ENCODE measurements around the gene HDAC1. TPM values are rescaled to one million over a fixed set of nuclear protein-coding genes. Genes with fewer than 3 reads are reported as not detected.
A peak's percentile ranks its signal among the peaks of the same experiment; 100 is the strongest.

The HDAC1 gene
- total RNA-seq, 1 donor from 2014 or later, result 75.0 TPM

GRCh38 chr1:32330558-32331151 is 38.8 kb downstream of the HDAC1 start:
- peaks cover 44 to 66% of the 10 kb centered on the region in 2 donors for H3K36me3 ChIP-seq
- no peak overlapping the region for H3K27ac ChIP-seq
- no peaks in the 10 kb centered on the region for H3K9me3 ChIP-seq
- peaks cover 6 to 8% of the 10 kb centered on the region in 2 donors for H3K4me1 ChIP-seq
- no peak overlapping the region for H3K4me3 ChIP-seq
- intact Hi-C loops (cut with DNase I), result no loop called here
- no peaks in the 10 kb centered on the region for H3K27me3 ChIP-seq
- TF ChIP-seq, protein P1, sequence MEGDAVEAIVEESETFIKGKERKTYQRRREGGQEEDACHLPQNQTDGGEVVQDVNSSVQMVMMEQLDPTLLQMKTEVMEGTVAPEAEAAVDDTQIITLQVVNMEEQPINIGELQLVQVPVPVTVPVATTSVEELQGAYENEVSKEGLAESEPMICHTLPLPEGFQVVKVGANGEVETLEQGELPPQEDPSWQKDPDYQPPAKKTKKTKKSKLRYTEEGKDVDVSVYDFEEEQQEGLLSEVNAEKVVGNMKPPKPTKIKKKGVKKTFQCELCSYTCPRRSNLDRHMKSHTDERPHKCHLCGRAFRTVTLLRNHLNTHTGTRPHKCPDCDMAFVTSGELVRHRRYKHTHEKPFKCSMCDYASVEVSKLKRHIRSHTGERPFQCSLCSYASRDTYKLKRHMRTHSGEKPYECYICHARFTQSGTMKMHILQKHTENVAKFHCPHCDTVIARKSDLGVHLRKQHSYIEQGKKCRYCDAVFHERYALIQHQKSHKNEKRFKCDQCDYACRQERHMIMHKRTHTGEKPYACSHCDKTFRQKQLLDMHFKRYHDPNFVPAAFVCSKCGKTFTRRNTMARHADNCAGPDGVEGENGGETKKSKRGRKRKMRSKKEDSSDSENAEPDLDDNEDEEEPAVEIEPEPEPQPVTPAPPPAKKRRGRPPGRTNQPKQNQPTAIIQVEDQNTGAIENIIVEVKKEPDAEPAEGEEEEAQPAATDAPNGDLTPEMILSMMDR (IDR thresholded peaks at IDR 0.05), result no peak
- DNase-seq (ENCODE audit: low spot score in 2 of 2), result no peak

GRCh38 chr1:32331549-32331948 is 39.7 kb downstream of the HDAC1 start:
- TF ChIP-seq, protein P1 (IDR thresholded peaks at IDR 0.05), result no peak
- no peaks in the 10 kb centered on the region for H3K27me3 ChIP-seq
- no peak for DNase-seq (ENCODE audit: low spot score in 2 of 2)
- H3K4me3 ChIP-seq, result no peak overlapping the region
- intact Hi-C loops (cut with DNase I), result no loop called here
- no peak overlapping the region for H3K27ac ChIP-seq
- H3K9me3 ChIP-seq, result no peaks in the 10 kb centered on the region
- H3K4me1 ChIP-seq, result peaks cover 10 to 13% of the 10 kb centered on the region in 2 donors
- H3K36me3 ChIP-seq, result peaks cover 44 to 59% of the 10 kb centered on the region in 2 donors

- Histone ChIP-seq H3K9me3 (no peaks in the 10 kb centered on the region), H3K4me3 (no peak overlapping the region), H3K4me1 (peaks cover 10 to 13% of the 10 kb centered on the region in 2 donors), H3K27me3 (no peaks in the 10 kb centered on the region), H3K27ac (no peak overlapping the region), H3K36me3 (peaks cover 35 to 50% of the 10 kb centered on the region in 2 donors)
- no peak for DNase-seq (ENCODE audit: low spot score in 2 of 2)
- intact Hi-C loops (cut with DNase I), result no loop called here
- TF ChIP-seq, protein P1 (IDR thresholded peaks at IDR 0.05), result no peak
Observed at GRCh38 chr1:32332290-32333079, 40.6 kb downstream of the HDAC1 start.

- intact Hi-C loops (cut with DNase I), result no loop called here
- peaks cover 27 to 41% of the 10 kb centered on the region in 2 donors for H3K36me3 ChIP-seq
- H3K9me3 ChIP-seq, result no peaks in the 10 kb centered on the region
- no peak overlapping the region for H3K4me3 ChIP-seq
- H3K4me1 ChIP-seq, result peaks cover 10 to 13% of the 10 kb centered on the region in 2 donors
- no peak for DNase-seq (ENCODE audit: low spot score in 2 of 2)
- H3K27me3 ChIP-seq, result no peaks in the 10 kb centered on the region
- TF ChIP-seq, protein P1 (IDR thresholded peaks at IDR 0.05), result no peak
- H3K27ac ChIP-seq, result no peak overlapping the region
Observed at GRCh38 chr1:32333251-32333963, 41.5 kb downstream of the HDAC1 start.

GRCh38 chr1:32334274-32334861 is 42.5 kb downstream of the HDAC1 start:
- intact Hi-C loops (cut with DNase I), result no loop called here
- no peaks in the 10 kb centered on the region for H3K27me3 ChIP-seq
- TF ChIP-seq, protein P1 (IDR thresholded peaks at IDR 0.05), result no peak
- peaks cover 18 to 31% of the 10 kb centered on the region in 2 donors for H3K36me3 ChIP-seq
- H3K27ac ChIP-seq, result no peak overlapping the region
- DNase-seq (ENCODE audit: low spot score in 2 of 2), result no peak
- H3K9me3 ChIP-seq, result no peaks in the 10 kb centered on the region
- H3K4me1 ChIP-seq, result peaks cover 10 to 13% of the 10 kb centered on the region in 2 donors
- peak overlapping the region; percentile 78 to 97 for H3K4me3 ChIP-seq
